Stimulated activated CD4-positive, alpha-beta T cell treated with anti-CD3 and anti-CD28 coated beads, Interleukin-2, amount 100 ng/mL, for 24 hours (primary cell): ENCODE data around the gene RNASEH2C.
"Not testable (repeated sequence)": the region's sequence is repeated elsewhere in the genome, so short reads cannot be mapped to it uniquely, and the experiment has no call there.

ENCODE experiments used
- DNase-seq, 2 donors: peaks; one replicate each; pipeline ENCODE4 v3.0.0-alpha.2; 2020

Gene RNASEH2C

DNA sequence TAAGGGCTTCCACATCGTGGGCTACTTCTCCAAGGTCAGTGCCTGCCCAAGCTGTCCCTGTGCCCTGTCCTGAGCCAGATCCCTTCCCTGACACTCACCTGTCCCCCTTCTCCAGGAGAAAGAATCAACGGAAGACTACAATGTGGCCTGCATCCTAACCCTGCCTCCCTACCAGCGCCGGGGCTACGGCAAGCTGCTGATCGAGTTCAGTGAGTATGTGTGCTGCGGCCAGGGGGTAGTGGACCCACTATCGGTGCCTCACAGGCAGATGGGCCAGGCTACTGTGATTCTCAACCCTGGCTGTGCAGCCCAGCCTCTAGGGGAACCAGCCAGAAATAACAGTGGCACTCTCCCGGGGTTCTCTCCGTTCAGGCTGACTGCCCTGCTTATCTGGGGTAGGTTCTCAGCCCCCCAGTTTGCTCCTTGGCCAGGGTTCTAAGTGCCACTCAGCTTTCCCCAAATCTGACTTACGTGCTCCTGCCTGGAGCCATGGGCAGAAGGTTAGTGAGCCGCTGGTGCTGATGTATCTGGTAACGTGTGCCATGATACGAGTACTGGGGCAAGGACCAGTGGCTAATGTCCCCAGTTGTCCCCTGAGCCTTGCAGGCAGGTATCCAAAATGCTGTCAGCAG is 3.7 kb downstream of the RNASEH2C start:
- no peak for DNase-seq

DNA sequence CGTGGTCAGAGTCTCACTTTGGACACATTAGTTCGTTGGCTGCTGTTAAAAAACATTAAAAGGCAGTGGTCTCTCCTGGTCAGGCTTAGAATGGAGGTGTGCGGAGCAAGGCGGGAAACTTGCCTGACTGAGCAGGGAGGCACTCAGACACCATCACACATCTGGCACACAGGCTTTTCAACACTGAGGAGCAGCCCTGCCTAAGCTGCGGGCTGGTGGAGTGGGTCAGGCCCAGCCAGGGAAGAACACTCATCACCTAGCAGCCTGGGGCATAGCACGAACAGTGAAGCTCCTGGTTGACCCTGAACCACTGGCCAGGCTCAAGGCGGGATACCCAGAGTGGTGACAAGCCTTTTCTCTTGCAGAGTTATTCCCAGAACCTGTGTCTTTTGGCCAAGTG is 4.3 kb downstream of the RNASEH2C start:
- DNase-seq, result no peak

DNA sequence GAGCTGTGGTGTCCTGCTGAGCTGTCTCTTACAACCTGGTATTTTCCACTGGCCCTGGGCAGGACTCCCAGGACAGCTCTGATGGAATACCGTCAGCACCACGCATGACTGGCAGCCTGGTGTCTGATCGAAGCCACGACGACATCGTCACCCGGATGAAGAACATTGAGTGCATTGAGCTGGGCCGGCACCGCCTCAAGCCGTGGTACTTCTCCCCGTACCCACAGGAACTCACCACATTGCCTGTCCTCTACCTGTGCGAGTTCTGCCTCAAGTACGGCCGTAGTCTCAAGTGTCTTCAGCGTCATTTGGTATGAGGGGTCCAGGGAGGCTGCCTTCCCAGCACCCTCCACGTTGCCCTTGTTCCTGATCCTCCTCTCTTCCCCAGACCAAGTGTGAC is 6.2 kb downstream of the RNASEH2C start:
- DNase-seq, result no peak

DNA sequence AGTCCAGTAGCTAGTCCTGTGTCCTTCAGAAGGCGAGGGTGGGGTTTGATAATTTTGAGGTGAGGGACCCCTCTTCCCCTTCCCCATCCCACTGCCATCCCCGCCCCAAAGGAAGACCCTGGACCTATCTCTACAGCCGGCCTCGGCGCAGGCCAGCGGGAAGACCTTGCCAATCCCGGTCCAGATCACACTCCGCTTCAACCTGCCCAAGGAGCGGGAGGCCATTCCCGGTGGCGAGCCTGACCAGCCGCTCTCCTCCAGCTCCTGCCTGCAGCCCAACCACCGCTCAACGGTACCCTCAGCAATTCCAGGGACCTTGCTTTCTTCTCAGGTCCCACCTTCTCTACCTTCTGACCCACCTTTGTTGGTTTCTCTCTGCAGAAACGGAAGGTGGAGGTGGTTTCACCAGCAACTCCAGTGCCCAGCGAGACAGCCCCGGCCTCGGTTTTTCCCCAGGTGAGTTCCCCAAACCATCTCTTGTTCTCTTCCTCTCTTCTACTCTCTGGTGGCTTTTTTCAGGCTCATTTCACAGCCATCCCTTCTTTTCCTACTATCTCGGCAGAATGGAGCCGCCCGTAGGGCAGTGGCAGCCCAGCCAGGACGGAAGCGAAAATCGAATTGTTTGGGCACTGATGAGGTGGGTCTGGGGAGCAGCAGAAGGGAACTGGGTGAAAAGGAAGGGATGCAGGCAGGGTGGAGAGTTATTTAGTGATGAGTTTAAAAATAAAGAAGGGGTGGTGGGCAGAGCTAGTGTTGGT is 7.2 kb downstream of the RNASEH2C start:
- DNase-seq, result no peak

DNA sequence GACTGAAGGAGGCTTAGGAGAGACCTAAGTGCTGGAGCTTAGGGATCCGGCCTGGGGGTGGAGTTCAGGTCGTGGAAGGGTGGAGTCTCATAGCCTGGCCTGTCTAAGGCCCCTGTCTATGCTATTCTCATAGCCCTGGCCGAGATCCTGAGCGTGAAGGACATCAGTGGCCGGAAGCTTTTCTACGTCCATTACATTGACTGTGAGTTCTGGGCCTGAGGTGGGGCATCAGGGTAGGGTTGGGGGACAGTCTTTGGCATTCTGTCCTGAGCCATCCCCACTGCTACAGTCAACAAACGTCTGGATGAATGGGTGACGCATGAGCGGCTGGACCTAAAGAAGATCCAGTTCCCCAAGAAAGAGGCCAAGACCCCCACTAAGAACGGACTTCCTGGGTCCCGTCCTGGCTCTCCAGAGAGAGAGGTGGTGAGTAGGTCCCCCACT is 7.9 kb downstream of the RNASEH2C start:
- DNase-seq, result no peak

DNA sequence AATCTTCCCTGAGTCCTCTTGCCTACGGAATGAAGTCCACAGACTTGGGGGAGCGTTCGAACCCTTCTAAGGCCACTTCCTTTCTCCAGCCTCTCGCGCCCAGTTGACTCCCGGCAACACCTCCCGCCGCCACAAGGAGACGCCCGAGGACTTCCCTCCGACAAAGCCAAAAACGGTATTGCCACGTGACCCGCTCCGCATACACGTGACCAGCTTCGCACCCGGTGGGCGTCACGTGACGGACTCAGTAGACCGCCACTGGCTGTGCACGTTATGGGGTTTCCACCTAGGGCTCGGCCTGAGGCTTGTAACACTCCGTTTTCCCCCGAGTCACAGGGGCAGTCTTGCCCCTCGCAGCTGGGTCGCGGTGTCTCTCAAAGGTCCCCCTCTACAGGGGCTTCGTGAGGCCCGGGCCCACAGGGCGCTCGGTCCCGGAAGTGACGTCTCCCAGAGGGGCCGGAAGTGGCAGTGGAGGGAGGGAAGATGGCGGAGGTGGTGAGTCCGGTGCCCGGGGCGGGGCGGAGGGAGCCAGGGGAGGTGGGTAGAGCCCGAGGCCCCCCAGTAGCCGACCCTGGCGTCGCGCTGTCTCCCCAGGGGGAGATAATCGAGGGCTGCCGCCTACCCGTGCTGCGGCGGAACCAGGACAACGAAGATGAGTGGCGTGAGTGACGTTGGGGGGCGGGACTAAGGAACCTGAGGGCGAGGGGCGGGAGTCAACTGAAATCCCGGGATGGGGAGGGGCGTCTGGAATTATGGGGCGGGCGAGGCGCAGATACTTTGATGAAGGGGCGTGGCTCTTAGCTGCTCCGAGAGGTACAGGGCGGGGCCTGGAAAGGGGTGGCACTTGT is 8.6 kb downstream of the RNASEH2C start, which contains the start of gene KAT5:
KAT5 (plus strand) TSS at position 468 of the 848 bp plus-strand sequence; CDS start at position 484, 16 bp downstream.
- DNase-seq, result peak; percentile 99

DNA sequence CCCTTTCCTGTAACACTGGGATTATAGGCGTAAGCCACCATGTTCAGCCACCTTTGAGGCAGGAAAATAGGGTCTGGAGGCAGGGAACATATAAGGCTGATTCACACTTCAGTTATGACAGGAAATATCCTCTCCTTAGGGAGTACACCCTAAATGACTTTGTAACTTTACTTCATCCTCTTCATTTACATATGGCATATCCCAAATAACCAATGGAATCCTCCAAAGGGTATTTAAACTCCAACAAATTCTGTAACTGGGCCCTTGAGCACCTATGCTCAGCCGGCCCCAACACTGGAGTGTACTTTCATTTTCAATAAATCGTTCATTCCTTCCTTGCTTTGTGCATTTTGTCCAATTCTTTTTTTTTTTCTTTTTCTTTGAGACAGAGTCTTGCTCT is 10.2 kb downstream of the RNASEH2C start:
- DNase-seq, result no peak

DNA sequence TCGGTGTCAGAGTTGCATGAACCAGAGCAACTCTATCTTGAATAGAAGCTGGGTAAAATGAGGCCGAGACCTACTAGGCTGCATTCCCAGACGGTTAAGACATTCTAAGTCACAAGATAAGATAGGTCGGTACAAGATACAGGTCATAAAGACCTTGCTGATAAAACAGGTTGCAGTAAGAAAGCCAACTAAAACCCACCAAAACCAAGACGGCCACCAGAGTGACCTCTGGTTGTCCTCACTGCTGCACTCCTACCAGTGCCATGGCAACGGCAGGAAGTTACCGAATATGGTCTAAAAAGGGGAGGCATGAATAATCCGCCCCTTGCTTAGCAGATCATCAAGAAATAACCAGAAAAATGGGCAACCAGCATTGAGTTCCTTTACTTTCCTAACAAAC is 10.9 kb downstream of the RNASEH2C start:
- DNase-seq, result no peak

DNA sequence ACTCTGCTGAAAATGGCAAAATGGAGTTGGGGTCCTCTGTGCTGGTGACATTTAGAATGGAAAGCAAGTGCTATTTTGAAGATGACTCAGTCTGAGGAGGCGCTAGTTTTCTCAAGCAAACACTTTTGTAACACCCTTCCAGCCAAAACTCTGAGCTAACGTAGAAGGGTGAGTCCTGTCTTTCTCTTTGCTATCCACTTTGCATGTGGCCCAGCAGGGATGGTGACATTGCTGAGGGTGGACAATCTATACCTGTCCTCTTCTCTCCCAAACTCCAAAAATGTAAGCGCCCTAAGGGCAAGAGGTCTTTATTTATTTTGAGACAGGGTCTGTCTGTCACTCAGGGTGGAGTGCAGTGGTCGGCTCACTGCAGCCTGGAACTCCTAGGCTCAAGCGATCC is 12.1 kb downstream of the RNASEH2C start:
- DNase-seq, result no peak

DNA sequence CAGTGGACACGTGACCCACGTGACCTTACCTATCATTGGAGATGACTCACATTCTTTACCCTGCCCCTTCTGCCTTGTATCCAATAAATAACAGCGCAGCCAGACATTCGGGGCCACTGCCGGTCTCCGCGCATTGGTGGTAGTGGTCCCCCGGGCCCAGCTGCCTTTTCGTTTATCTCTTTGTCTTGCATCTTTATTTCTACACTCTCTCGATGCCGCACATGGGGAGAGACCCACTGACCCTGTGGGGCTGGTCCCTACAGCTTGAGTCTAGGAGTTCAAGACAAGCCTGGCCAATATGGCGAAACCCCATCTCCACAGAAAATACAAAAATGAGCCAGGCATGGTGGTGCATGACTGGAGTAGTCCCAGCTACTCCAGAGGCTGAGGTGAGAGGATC is 13.6 kb downstream of the RNASEH2C start:
- not testable (repeated sequence) for DNase-seq

DNA sequence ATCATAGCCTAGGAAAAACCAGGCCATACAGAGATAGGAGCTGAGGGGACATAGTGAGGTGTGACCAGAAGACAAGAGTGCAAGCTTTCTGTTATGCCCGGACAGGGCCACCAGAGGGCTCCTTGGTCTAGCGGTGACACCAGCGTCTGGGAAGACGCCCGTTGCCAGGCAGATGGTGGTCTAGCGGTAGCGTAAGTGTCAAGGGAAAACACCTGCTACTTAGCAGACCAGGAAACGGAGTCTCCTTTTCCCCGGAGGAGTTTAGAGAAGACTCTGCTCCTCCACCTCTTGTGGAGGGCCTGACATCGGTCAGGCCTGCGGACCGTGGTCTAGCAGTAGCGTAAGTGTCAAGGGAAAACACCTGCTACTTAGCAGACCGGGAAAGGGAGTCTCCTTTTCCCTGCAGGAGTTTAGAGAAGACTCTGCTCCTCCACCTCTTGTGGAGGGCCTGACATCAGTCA is 14.3 kb downstream of the RNASEH2C start:
- peak; percentile 78 to 82 for DNase-seq

DNA sequence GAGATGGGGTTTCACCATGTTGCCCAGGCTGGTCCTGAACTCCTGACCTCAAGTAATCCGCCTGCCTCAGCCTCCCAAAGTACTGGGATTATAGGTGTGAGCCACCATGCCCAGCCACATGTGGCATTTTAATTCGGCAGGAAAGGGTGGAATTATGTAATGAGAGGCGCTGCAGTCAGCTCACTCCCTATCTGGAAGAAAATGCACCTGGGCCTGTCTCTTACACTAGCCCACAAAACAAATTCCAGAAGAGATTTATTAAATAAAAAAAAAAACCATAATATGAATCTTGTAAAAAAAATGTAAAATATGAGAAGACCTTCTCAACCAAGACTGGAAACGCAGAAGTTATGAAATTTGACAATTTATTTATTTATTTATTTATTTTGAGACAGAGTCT is 16.8 kb downstream of the RNASEH2C start:
- no peak for DNase-seq

DNA sequence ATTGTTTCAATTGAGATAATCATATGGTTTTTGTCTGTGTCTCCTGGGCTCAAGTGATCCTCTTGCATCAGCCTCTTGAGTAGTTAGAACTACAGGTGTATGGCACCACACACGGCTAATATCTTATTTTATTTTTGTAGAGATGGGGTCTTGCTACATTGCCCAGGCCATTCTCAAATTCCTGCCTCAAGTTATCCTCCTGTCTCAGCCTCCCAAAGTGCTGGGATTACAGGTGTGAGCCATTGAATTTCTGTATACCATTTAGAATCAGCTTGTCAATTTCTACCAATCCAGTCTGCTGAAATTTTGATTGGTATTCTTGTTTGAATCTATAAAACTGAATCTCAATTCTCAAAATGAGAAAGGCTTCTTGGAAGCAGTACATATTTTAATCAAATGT is 18.9 kb downstream of the RNASEH2C start:
- DNase-seq, result no peak

DNA sequence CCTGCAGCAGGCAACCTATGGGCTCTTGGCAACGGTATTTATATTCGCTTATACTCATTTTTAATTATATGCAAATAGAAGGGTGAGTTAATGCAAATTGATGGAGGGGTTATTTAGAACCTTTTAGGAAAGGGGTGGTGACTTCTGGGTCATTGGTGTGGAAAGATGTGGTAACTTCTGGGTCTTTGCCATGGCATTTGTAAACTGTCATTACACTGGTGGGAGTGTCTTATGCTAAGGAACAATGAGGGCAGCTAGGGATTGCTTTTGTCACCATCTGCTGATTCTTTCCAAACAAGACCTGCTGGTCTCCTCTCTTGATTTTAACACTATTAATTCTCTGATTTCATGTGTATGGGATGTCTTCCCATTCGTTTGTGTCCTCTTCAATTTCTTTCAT is 20.2 kb downstream of the RNASEH2C start:
- DNase-seq, result no peak

DNA sequence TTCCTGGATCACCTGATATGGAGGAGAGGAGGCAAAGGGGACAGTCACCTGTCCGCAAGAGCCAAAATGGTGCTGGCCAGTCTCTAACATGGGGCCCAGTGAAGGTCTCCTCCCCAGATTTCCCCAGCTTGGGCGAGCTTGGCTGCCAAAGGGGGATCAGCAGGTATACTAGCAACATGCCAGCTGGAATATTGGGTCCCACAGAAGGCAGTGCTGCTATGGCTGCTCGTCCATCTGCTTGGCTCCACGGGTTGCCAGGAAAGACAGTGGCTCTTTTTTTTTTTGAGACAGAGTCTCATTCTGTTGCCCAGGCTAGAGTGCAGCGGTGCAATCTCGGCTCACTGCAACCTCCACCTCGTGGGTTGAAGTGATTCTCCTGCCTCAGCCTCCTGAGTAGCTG is 21.3 kb downstream of the RNASEH2C start:
- no peak for DNase-seq

DNA sequence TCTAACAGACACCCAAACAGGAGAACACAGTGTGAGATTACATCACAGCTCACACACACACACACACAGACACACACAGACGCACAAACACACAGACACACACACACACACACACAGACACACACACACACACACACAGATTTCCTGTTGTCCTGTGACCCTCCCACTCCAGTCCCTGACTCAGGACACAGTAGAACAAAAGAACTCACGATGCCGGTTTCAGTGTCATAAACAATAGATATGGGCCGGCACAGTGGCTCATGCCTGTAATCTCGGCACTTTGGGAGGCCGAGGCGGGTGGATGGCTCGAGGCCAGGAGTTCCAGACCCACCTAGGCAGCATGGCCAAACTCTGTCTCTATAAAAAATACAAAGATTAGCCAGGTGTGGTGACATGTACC is 22.4 kb downstream of the RNASEH2C start:
- DNase-seq, result no peak

DNA sequence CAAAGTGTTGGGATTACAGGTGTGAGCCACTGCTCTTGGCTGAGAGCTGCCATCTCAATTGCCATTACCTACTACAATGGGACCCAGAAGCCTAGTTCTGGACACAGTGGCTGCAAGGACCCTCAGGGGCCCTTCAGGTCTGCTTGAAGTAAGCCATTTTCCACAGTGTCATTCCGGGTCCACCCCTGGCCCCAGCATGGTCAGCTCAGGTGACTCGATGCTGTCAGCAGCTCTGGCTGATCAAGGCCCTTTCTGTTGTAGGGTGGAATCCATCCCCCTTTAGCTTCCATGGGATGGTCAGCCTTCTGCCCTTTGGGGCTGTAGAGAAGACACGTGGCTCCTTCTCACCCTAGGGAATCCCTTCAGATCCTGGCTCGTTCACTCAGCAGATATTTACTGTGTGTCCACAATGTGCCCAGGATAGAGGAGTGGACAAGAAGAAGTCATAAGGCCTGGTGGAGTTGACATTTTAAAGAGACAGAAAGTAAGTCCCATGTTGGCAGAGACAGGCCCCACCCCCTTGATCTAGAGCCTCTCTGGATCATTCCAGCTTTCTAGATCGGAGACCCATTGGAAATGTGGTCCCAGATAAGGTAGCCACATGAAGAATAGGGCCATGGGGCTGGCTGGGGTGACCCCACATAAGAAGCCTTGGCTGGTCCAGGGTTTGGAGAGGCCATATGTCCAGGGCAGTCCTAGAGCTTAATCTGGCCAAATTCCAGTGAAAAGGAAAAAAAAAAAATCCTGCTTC is 23.6 kb downstream of the RNASEH2C start:
- DNase-seq, result no peak

DNA sequence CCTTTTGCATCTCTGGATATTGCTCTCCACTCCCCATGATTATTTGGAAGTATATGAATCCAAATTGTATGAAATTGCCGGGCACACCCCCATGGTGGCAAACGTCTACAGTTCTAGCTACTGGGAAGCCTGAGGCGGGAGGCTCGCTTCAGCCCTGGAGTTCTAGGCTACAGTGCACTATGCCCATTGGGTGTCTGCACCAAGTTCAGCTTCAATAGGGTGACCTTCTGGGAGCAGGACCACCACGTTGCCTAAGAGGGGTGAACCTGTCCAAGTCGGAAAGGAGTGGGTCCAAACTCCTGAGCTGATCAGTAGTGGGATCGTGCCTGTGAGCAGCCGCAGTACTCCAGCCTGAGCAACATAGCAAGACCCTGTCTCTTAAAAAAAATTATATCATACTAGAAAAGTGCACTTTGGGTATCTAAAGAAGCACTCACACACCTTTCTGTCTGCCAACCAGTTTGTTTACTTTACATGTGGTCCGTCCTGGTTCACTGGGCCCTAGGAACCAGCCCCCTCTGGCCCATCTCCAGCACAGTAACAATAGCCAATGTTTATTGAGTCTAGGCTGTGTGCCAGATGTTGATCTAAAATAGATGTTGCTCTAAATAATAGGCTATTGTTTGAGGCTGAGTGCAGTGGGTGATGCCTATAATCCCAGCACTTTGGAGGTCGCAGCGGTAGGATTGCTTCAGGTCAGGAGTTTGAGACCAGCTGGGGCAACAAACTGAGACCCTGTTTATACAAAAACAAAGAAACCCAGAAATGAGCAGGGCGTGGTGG is 24.9 kb downstream of the RNASEH2C start:
- DNase-seq, result no peak

DNA sequence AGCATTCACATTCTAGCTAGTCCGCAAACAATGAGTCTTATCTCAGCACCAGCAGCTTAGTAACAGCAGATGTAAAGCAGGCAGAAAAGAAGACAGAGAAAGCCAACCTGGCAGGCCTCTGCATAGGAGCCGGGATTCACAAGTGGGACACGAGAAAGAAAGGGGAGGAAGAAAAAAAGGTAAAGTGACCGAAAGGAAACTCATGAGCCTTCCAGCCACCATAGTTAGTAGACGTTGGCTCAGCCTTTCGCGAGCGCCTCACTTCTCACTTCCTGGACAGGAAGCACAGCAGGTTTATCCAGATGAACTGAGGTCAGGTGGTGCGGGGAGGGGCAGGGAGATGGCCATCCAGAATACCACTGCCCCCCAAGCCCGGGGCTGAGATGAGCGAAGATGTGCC is 28.2 kb downstream of the RNASEH2C start:
- DNase-seq, result no peak

DNA sequence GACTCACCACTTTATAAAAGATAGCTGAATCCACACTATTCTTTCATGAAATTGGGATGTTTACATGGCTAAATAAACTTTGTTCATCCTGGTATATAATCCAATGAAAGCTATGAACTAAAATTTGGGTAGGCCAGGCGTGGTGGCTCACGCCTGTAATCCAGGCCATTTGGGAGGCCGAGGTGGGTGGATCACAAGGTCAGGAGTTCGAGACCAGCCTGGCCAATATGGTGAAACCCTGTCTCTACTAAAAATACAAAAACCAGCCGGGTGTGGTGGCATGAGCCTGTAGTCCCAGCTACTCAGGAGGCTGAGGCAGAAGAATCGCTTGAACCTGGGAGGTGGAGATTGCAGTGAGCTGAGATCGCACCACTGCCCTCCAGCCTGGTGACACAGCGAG is 28.8 kb downstream of the RNASEH2C start:
- not testable (repeated sequence) for DNase-seq

DNA sequence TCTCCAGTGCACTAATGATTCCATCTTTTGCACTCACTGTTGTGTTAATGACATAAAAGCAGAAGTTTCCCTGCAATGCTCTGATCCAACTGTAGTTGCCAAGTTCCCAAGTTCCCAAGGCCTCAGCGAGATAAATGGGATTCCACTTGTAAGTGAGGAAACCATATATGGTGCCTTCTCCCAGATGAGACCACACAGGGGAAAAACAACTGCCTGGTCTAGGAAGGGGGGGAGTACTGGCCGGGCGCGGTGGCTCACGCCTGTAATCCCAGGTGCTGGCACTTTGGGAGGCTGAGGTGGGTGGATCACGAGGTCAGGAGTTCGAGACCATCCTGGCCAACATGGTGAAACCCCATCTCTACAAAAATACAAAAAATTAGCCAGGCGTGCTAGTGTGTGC is 34.6 kb downstream of the RNASEH2C start:
- DNase-seq, result no peak

DNA sequence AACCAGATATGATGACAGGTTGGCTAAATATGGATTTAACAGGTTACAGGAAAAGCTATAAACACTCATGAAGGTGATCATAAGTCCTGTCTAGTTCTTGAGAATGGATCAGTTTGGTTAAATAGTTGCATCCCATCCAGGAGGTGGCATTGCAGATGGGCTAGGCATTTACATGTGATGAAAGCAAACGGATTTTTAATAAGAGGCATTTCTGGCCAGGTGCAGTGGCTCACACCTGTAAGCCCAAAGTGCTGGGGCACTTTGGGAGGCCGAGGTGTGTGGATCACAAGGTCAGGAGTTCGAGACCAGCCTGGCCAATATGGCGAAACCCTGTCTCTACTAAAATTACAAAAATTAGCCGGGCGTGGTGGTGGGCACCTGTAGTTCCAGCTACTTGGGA is 37.1 kb downstream of the RNASEH2C start:
- DNase-seq, result not testable (repeated sequence)
